ENCODE measurements around the gene CDH12. TPM values are rescaled to one million over a fixed set of nuclear protein-coding genes. Genes with fewer than 3 reads are reported as not detected.

Gene CDH12
- total RNA-seq, 2 donors from 2014 or later, result 0.90 to 1.9 TPM

DNA sequence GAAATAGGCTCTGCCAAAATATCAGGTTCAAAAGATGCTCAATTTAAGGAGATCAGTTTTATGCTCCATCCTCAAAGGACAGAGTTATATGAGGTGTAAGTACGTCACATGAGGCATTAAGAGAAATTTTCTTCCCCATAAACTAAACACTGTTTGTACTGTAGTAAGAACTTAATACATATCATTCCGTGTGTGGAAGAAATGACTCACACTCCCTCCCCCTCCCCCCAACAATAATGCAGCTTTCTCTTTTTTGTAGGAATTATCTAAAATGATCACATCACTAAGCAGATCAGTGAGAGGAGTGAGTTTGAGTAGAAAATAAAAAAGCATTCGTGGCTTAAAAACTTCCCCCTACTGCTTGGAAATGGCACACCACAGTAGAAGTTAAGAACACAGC lies 2.2 kb downstream of the CDH12 start:
- WGBS, 2 experiments (ENCODE audit: insufficient coverage in 1 of 2, insufficient read length in 1 of 2), result 80% methylated on average over 2 of the region's 3 CpGs; no CpG with 5 or more reads in 1 of the 2 experiments
- H3K9me3 Mint-ChIP-seq, result no peaks in the 10 kb centered on the region
- H3K4me3 ChIP-seq (ENCODE audit: low read length), result no peak overlapping the region
- TF ChIP-seq, protein P1, sequence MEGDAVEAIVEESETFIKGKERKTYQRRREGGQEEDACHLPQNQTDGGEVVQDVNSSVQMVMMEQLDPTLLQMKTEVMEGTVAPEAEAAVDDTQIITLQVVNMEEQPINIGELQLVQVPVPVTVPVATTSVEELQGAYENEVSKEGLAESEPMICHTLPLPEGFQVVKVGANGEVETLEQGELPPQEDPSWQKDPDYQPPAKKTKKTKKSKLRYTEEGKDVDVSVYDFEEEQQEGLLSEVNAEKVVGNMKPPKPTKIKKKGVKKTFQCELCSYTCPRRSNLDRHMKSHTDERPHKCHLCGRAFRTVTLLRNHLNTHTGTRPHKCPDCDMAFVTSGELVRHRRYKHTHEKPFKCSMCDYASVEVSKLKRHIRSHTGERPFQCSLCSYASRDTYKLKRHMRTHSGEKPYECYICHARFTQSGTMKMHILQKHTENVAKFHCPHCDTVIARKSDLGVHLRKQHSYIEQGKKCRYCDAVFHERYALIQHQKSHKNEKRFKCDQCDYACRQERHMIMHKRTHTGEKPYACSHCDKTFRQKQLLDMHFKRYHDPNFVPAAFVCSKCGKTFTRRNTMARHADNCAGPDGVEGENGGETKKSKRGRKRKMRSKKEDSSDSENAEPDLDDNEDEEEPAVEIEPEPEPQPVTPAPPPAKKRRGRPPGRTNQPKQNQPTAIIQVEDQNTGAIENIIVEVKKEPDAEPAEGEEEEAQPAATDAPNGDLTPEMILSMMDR (conservative IDR thresholded peaks at IDR 0.05), result peak; percentile 14
- H3K4me1 ChIP-seq (ENCODE audit: control insufficient read depth, insufficient read depth, low read length), result no peaks in the 10 kb centered on the region
- H3K9me3 ChIP-seq (ENCODE audit: control insufficient read depth, low read length), result no peaks in the 10 kb centered on the region
- no peak overlapping the region for H3K27ac ChIP-seq (ENCODE audit: low read depth, low read length)
- no peak overlapping the region for H3K27ac Mint-ChIP-seq
- no peak overlapping the region for H3K4me3 Mint-ChIP-seq
- H3K9ac ChIP-seq (ENCODE audit: extremely low read depth, low read length, poor library complexity, severe bottlenecking), result no peak overlapping the region
- no peaks in the 10 kb centered on the region for H3K36me3 Mint-ChIP-seq (ENCODE audit: low read depth)
- DNase-seq, result no peak
- peaks cover 6% of the 10 kb centered on the region for H3K4me1 Mint-ChIP-seq
- peaks cover 72% of the 10 kb centered on the region for H3K27me3 Mint-ChIP-seq (ENCODE audit: insufficient read depth)
- H3K36me3 ChIP-seq (ENCODE audit: control insufficient read depth, insufficient read depth, low read length), result no peaks in the 10 kb centered on the region
- peaks cover 59% of the 10 kb centered on the region for H3K27me3 ChIP-seq (ENCODE audit: control insufficient read depth, insufficient read depth, low read length, poor library complexity, severe bottlenecking)

DNA sequence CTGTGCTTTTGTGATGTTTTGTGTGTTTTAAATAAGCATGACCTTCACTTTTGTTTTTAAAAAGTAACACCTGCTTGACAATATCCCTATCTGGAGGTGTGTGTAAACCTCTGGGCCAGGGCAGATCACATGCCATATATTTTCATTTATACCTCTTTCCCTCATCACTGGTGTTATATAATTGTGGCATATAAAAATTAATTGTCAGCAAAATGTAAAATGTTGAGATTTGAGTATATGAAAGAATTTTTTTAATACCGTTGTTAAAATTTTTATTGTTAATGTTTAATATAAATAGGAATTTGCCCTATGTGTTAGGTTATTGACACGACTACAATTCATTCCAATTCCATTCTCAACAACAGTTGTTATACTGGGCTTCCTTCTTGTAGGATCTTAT lies 6.5 kb downstream of the CDH12 start:
- no peaks in the 10 kb centered on the region for H3K4me1 Mint-ChIP-seq

DNA sequence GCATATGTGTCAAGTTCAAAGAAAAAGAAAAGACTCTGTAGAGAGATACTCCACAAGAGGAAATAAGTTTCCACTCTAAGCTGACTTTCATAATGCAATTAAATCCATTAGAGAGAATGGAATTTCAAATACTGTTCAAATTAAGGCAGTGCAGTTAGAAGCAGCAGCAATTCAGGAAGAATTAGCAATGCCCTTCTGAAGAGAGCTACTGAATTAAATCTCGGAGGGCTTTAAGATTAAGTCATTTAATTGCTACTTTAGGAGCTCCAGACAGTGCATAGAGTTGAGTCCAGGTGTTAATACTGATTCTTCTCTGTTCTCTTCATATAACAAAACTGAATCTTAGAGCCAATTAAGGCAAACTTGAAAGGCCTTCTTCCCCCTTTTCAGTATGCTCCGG lies 8.5 kb downstream of the CDH12 start:
- Mint-ChIP-seq H3K9me3 (no peaks in the 10 kb centered on the region), H3K27me3 (ENCODE audit: insufficient read depth) (peaks cover 19% of the 10 kb centered on the region), H3K4me3 (no peak overlapping the region), H3K27ac (no peak overlapping the region), H3K4me1 (no peaks in the 10 kb centered on the region), H3K36me3 (ENCODE audit: low read depth) (no peaks in the 10 kb centered on the region)
- H3K27ac ChIP-seq (ENCODE audit: low read depth, low read length), result no peak overlapping the region
- H3K4me3 ChIP-seq (ENCODE audit: low read length), result no peak overlapping the region
- whole genome bisulfite sequencing, 2 experiments (ENCODE audit: insufficient coverage in 1 of 2, insufficient read length in 1 of 2), result 83% methylated on average over 1 of the region's 2 CpGs; no CpG with 5 or more reads in 1 of the 2 experiments
- peaks cover 6% of the 10 kb centered on the region for H3K27me3 ChIP-seq (ENCODE audit: control insufficient read depth, insufficient read depth, low read length, poor library complexity, severe bottlenecking)
- H3K9me3 ChIP-seq (ENCODE audit: control insufficient read depth, low read length), result no peaks in the 10 kb centered on the region
- DNase-seq, result no peak
- H3K36me3 ChIP-seq (ENCODE audit: control insufficient read depth, insufficient read depth, low read length), result no peaks in the 10 kb centered on the region
- no peaks in the 10 kb centered on the region for H3K4me1 ChIP-seq (ENCODE audit: control insufficient read depth, insufficient read depth, low read length)
- H3K9ac ChIP-seq (ENCODE audit: extremely low read depth, low read length, poor library complexity, severe bottlenecking), result no peak overlapping the region
- TF ChIP-seq, protein P1 (conservative IDR thresholded peaks at IDR 0.05), result no peak

More for the DNA sequence above, 6.5 kb downstream of the CDH12 start:
- Mint-ChIP-seq H3K27me3 (ENCODE audit: insufficient read depth) (peaks cover 34% of the 10 kb centered on the region), H3K27ac (no peak overlapping the region), H3K36me3 (ENCODE audit: low read depth) (no peaks in the 10 kb centered on the region), H3K4me3 (no peak overlapping the region), H3K9me3 (no peaks in the 10 kb centered on the region)
- no peaks in the 10 kb centered on the region for H3K9me3 ChIP-seq (ENCODE audit: control insufficient read depth, low read length)
- peaks cover 27% of the 10 kb centered on the region for H3K27me3 ChIP-seq (ENCODE audit: control insufficient read depth, insufficient read depth, low read length, poor library complexity, severe bottlenecking)
- H3K4me3 ChIP-seq (ENCODE audit: low read length), result no peak overlapping the region
- 88% methylated on average over 1 of the region's 2 CpGs; no CpG with 5 or more reads in 1 of the 2 experiments for WGBS, 2 experiments (ENCODE audit: insufficient coverage in 1 of 2, insufficient read length in 1 of 2)
- H3K9ac ChIP-seq (ENCODE audit: extremely low read depth, low read length, poor library complexity, severe bottlenecking), result no peak overlapping the region
- H3K36me3 ChIP-seq (ENCODE audit: control insufficient read depth, insufficient read depth, low read length), result no peaks in the 10 kb centered on the region
- H3K4me1 ChIP-seq (ENCODE audit: control insufficient read depth, insufficient read depth, low read length), result no peaks in the 10 kb centered on the region
- H3K27ac ChIP-seq (ENCODE audit: low read depth, low read length), result no peak overlapping the region
- no peak for DNase-seq
- TF ChIP-seq, protein P1 (conservative IDR thresholded peaks at IDR 0.05), result no peak

Measured in endodermal cell (in vitro differentiated cells).